HepG2 (cell line): ENCODE data around the gene NT5M. TPM values are rescaled to one million over a fixed set of nuclear protein-coding genes. Genes with fewer than 3 reads are reported as not detected.

ENCODE experiments used
- KLF16 ChIP-seq, 2 experiments: sonication (generic) in 1 of 2; formaldehyde crosslinking in 1 of 2; IDR thresholded peaks; 2 replicates each; pipeline versions ENCODE4 v1.6.1 to v1.8.0; 2016 to 2023; ENCODE audit warnings: missing genetic modification reagents in 2 of 2, missing compliant biosample characterization in 1 of 2
- MYC ChIP-seq: sonication (generic); formaldehyde crosslinking; IDR thresholded peaks from 2 replicates; pipeline ENCODE4 v1.9.0; 2021; ENCODE audit warnings: missing genetic modification reagents, borderline replicate concordance
- PITX1 ChIP-seq: sonication (generic); formaldehyde crosslinking; IDR thresholded peaks from 2 replicates; pipeline ENCODE4 v1.5.1; 2020; ENCODE audit warnings: mild to moderate bottlenecking, missing genetic modification reagents
- SPEN ChIP-seq: sonication (generic); formaldehyde crosslinking; IDR thresholded peaks from 2 replicates; pipeline ENCODE4 v1.5.1; 2020; ENCODE audit warnings: low read depth, mild to moderate bottlenecking, missing genetic modification reagents
- SSRP1 ChIP-seq: IDR thresholded peaks from 2 replicates; pipeline ENCODE4 v1.6.1; 2016; ENCODE audit warnings: control low read depth
- TEAD2 ChIP-seq: sonication (generic); formaldehyde crosslinking; IDR thresholded peaks from 2 replicates; pipeline ENCODE4 v1.9.0; 2021; ENCODE audit warnings: missing genetic modification reagents
- TRIM24 ChIP-seq: sonication (generic); formaldehyde crosslinking; IDR thresholded peaks from 2 replicates; pipeline ENCODE4 v1.8.0; 2022; ENCODE audit warnings: mild to moderate bottlenecking, missing genetic modification reagents
- ZFP36L2 ChIP-seq: sonication (generic); formaldehyde crosslinking; IDR thresholded peaks from 2 replicates; pipeline ENCODE4 v1.4.0; 2020; ENCODE audit warnings: missing genetic modification reagents
- ZNF235 ChIP-seq: sonication (generic); formaldehyde crosslinking; IDR thresholded peaks from 2 replicates; pipeline ENCODE4 v1.8.1; 2023; ENCODE audit warnings: mild to moderate bottlenecking, missing genetic modification reagents, borderline replicate concordance
- ZNF251 ChIP-seq: sonication (generic); formaldehyde crosslinking; IDR thresholded peaks from 2 replicates; pipeline ENCODE4 v1.9.0; 2021; ENCODE audit warnings: mild to moderate bottlenecking, missing genetic modification reagents
- ZNF382 ChIP-seq: sonication (generic); formaldehyde crosslinking; IDR thresholded peaks from 2 replicates; pipeline ENCODE4 v1.5.0; 2020; ENCODE audit warnings: missing genetic modification reagents, mild to moderate bottlenecking, borderline replicate concordance
- ZNF703 ChIP-seq: sonication (generic); formaldehyde crosslinking; IDR thresholded peaks from 2 replicates; pipeline ENCODE4 v1.5.1; 2020; ENCODE audit warnings: missing genetic modification reagents, mild to moderate bottlenecking, moderate library complexity, borderline replicate concordance
- ZNF737 ChIP-seq: sonication (generic); formaldehyde crosslinking; IDR thresholded peaks from 2 replicates; pipeline ENCODE4 v1.5.0; 2020; ENCODE audit warnings: missing genetic modification reagents, mild to moderate bottlenecking, borderline replicate concordance
- ZNF772 ChIP-seq: sonication (generic); formaldehyde crosslinking; IDR thresholded peaks from 2 replicates; pipeline ENCODE4 v1.5.0; 2020; ENCODE audit warnings: mild to moderate bottlenecking, missing genetic modification reagents
- ZNF790 ChIP-seq: sonication (generic); formaldehyde crosslinking; IDR thresholded peaks from 2 replicates; pipeline ENCODE4 v1.8.0; 2022; ENCODE audit warnings: missing genetic modification reagents, mild to moderate bottlenecking, borderline replicate concordance
- ZNF883 ChIP-seq: sonication (generic); formaldehyde crosslinking; IDR thresholded peaks from 2 replicates; pipeline ENCODE4 v1.5.1; 2020; ENCODE audit warnings: mild to moderate bottlenecking, missing genetic modification reagents; ENCODE audit errors: not compliant biosample characterization
- polyA plus RNA-seq, 8 experiments: library from polyadenylated mRNA; depleted of rRNA in 3 of 8; stranded (reverse) in 7 of 8; unstranded in 1 of 8; fragments of >200 nt; fragmentation: Illumina TruSeq in 4 of 8; extraction: Trizol in 4 of 8; gene quantifications; 2 replicates each; pipeline versions ENCODE4 v1.2.1 to v1.2.3, GENCODE V29; 2011 to 2016; ENCODE audit warnings: low read depth in 4 of 8, missing spikeins in 1 of 8, mixed read lengths in 1 of 8; ENCODE audit not compliant: insufficient read depth in 1 of 8
- total RNA-seq, 5 experiments: library from RNA; depleted of rRNA; stranded (reverse); fragments of >200 nt; fragmentation: Illumina TruSeq; extraction: Trizol; gene quantifications; 2 replicates each; pipeline ENCODE4 v1.2.3, GENCODE V29; 2016; ENCODE audit warnings: low read depth in 1 of 5
- TF ChIP-seq, protein P1 (sequence below): sonication (generic); formaldehyde crosslinking; IDR thresholded peaks from 2 replicates; pipeline ENCODE4 v1.5.0; 2020; ENCODE audit warnings: missing genetic modification reagents, mild to moderate bottlenecking, borderline replicate concordance
- TF ChIP-seq, protein P2 (sequence below): fragments of 450-650 bp; IDR thresholded peaks from 2 replicates; pipeline ENCODE4 v1.6.1; 2017; ENCODE audit warnings: mild to moderate bottlenecking
- TF ChIP-seq, protein P3 (sequence below): sonication (generic); formaldehyde crosslinking; IDR thresholded peaks from 2 replicates; pipeline ENCODE4 v1.4.0; 2020; ENCODE audit warnings: missing genetic modification reagents

The NT5M gene
- total and polyA plus RNA-seq, 2 of the 13 experiments (the other 11 are each of a cell fraction or from before 2014, with no cell fraction given) = 0.55 to 0.78 TPM

DNA sequence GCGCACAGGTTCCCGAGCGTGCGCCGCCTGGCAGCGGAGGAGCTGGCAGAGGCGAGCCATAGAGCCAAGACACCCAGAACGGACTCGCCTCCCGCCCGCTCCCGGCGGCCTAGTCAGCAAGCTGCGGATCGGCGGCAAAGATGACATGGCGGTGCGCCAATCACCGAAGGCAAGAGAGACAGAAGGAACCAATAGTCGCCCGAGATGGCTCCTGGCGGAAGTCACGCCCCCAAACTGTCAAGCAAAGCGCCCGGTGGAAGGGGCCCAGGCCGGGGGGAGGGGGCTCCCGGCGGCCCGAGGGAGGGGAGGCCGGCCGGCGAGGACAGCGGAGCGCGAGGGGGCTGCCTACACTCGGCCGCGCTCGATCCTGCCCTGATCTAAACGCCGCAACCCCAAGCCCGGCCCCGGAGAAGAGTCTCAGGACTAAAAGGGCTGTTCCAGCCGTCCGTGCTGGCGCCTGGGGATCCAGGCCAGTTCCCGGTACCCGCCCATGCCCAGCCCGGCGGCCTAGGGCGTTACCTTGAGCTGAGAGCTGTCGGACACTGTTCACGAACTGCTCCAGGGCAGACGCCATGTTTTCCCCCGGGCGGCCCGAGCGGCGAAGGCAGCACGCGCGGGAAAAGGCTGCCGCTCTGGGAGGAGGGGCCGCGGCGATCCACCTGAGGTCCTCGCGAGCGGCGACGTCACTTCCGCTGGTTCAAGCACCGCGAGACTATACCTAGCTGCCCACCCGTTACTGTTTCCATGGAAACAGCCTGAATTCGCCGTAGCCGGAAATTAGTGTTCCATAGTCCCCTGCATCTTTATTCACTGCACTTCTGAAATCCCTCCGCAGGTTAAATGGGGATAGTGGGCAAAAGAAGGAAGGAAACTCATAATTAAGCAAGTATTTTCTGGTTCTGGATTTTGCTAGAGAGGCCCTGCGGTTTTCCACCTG, 22.3 kb upstream of the NT5M start, which contains the start of gene COPS3 (continued):
- no peak for TF ChIP-seq ZFP36L2 (CRISPR knock-in tag)
- no peak for TF ChIP-seq ZNF251 (CRISPR knock-in tag)
- TF ChIP-seq ZNF772 (CRISPR knock-in tag) = peak; percentile 79; the same call in 1 of the 2 replicates
- peak; percentile 81; the same call in 1 of the 2 replicates for TF ChIP-seq ZNF235 (CRISPR knock-in tag)
- peak in 1 of 2 experiments; percentile 60; a peak in 2 of 4 replicates for TF ChIP-seq KLF16 (CRISPR knock-in tag; IDR thresholded peaks at IDR 0.05)
- peak; percentile 51 for TF ChIP-seq ZNF883
- TF ChIP-seq, protein P1, sequence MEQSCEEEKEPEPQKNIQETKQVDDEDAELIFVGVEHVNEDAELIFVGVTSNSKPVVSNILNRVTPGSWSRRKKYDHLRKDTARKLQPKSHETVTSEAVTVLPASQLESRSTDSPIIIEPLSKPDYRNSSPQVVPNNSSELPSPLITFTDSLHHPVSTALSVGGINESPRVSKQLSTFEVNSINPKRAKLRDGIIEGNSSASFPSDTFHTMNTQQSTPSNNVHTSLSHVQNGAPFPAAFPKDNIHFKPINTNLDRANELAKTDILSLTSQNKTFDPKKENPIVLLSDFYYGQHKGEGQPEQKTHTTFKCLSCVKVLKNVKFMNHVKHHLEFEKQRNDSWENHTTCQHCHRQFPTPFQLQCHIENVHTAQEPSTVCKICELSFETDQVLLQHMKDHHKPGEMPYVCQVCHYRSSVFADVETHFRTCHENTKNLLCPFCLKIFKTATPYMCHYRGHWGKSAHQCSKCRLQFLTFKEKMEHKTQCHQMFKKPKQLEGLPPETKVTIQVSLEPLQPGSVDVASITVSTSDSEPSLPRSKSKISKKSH (CRISPR knock-in tag) = peak; percentile 59; the same call in 1 of the 2 replicates
- TF ChIP-seq SSRP1 (CRISPR knock-in tag) = no peak
- TF ChIP-seq, protein P2, sequence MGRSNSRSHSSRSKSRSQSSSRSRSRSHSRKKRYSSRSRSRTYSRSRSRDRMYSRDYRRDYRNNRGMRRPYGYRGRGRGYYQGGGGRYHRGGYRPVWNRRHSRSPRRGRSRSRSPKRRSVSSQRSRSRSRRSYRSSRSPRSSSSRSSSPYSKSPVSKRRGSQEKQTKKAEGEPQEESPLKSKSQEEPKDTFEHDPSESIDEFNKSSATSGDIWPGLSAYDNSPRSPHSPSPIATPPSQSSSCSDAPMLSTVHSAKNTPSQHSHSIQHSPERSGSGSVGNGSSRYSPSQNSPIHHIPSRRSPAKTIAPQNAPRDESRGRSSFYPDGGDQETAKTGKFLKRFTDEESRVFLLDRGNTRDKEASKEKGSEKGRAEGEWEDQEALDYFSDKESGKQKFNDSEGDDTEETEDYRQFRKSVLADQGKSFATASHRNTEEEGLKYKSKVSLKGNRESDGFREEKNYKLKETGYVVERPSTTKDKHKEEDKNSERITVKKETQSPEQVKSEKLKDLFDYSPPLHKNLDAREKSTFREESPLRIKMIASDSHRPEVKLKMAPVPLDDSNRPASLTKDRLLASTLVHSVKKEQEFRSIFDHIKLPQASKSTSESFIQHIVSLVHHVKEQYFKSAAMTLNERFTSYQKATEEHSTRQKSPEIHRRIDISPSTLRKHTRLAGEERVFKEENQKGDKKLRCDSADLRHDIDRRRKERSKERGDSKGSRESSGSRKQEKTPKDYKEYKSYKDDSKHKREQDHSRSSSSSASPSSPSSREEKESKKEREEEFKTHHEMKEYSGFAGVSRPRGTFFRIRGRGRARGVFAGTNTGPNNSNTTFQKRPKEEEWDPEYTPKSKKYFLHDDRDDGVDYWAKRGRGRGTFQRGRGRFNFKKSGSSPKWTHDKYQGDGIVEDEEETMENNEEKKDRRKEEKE = no peak
- TF ChIP-seq MYC (CRISPR knock-in tag) = peak; percentile 92
- TF ChIP-seq TRIM24 (CRISPR knock-in tag) = no peak
- TF ChIP-seq SPEN (CRISPR knock-in tag) = no peak
- no peak for TF ChIP-seq ZNF703 (CRISPR knock-in tag)
- TF ChIP-seq, protein P3, sequence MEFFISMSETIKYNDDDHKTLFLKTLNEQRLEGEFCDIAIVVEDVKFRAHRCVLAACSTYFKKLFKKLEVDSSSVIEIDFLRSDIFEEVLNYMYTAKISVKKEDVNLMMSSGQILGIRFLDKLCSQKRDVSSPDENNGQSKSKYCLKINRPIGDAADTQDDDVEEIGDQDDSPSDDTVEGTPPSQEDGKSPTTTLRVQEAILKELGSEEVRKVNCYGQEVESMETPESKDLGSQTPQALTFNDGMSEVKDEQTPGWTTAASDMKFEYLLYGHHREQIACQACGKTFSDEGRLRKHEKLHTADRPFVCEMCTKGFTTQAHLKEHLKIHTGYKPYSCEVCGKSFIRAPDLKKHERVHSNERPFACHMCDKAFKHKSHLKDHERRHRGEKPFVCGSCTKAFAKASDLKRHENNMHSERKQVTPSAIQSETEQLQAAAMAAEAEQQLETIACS = no peak
- TF ChIP-seq ZNF382 (CRISPR knock-in tag) = no peak
- TF ChIP-seq PITX1 (CRISPR knock-in tag) = peak; percentile 68; the same call in 1 of the 2 replicates
- TF ChIP-seq ZNF737 = no peak
- no peak for TF ChIP-seq TEAD2
- no peak for TF ChIP-seq ZNF790 (CRISPR knock-in tag)
